ENCODE measurements around the gene CDKN2D. TPM values are rescaled to one million over a fixed set of nuclear protein-coding genes. Genes with fewer than 3 reads are reported as not detected.

Gene CDKN2D
- total RNA-seq, 1 donor from 2014 or later = 5.4 TPM

DNA sequence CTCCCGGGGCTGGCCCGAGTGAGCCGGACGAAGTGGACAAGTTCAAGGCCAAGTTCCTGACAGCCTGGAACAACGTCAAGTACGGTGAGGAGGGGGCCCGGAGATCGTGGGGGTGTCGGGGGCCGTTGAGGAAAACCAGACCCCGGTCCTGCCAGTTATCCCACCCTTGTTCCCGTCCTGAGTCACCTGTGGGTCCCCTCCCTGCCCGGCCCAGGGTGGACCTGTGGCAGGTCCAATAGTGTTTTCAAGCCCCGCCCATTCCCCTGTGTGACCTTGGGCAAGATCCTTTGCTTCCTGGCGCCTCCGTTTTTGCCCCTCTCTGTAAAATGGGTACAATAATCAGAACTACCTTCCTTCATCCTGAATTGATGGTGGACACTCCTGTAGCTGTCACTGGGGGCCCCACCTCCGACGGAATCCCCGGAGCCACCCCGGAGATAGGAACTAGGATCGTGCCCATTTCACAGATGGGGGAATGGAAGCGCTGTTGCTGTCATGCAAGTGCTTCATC lies 24.5 kb downstream of the CDKN2D start:
- H2AFZ ChIP-seq (ENCODE audit: low read depth, low read length) = peak overlapping the region; percentile 89
- no peak for DNase-seq (ENCODE audit: low read depth)
- Mint-ChIP-seq H3K27ac (ENCODE audit: unreplicated experiment) (peak overlapping the region; percentile 75), H3K36me3 (ENCODE audit: low read depth, unreplicated experiment) (peaks cover 5% of the 10 kb centered on the region), H3K4me1 (ENCODE audit: low read depth, unreplicated experiment) (no peaks in the 10 kb centered on the region), H3K9me3 (ENCODE audit: unreplicated experiment) (no peaks in the 10 kb centered on the region), H3K4me3 (ENCODE audit: unreplicated experiment) (peak overlapping the region; percentile 91), H3K27me3 (ENCODE audit: low read depth, unreplicated experiment) (peaks cover 2% of the 10 kb centered on the region)
- peak overlapping the region; percentile 61 for H3K27ac ChIP-seq (ENCODE audit: low read depth, low read length)
- peaks cover 18% of the 10 kb centered on the region for H4K20me1 ChIP-seq (ENCODE audit: insufficient read depth, low read length)
- peaks cover 32% of the 10 kb centered on the region for H3K79me2 ChIP-seq (ENCODE audit: insufficient read depth, low read length)
- H3K4me2 ChIP-seq (ENCODE audit: low read length) = peak overlapping the region; percentile 98
- TF ChIP-seq CTCF (IDR thresholded peaks at IDR 0.05; ENCODE audit: insufficient read depth, low read depth, low read length) (no peak), EZH2 (IDR thresholded peaks at IDR 0.05; ENCODE audit: insufficient read depth, low read length) (no peak)
- peak overlapping the region; percentile 95 for H3K9ac ChIP-seq (ENCODE audit: low read length)
- no peaks in the 10 kb centered on the region for H3K27me3 ChIP-seq (ENCODE audit: insufficient read depth, low read length)
- peak overlapping the region; percentile 88 for H3K4me3 ChIP-seq (ENCODE audit: insufficient read depth, low read depth, low read length)
- no peaks in the 10 kb centered on the region for H3K9me3 ChIP-seq (ENCODE audit: insufficient read depth, low read depth, low read length)
- H3K4me1 ChIP-seq (ENCODE audit: insufficient read depth, low read length) = peaks cover 6% of the 10 kb centered on the region
- H3K36me3 ChIP-seq (ENCODE audit: insufficient read depth, low read length) = no peaks in the 10 kb centered on the region
- FAIRE-seq = no peak

DNA sequence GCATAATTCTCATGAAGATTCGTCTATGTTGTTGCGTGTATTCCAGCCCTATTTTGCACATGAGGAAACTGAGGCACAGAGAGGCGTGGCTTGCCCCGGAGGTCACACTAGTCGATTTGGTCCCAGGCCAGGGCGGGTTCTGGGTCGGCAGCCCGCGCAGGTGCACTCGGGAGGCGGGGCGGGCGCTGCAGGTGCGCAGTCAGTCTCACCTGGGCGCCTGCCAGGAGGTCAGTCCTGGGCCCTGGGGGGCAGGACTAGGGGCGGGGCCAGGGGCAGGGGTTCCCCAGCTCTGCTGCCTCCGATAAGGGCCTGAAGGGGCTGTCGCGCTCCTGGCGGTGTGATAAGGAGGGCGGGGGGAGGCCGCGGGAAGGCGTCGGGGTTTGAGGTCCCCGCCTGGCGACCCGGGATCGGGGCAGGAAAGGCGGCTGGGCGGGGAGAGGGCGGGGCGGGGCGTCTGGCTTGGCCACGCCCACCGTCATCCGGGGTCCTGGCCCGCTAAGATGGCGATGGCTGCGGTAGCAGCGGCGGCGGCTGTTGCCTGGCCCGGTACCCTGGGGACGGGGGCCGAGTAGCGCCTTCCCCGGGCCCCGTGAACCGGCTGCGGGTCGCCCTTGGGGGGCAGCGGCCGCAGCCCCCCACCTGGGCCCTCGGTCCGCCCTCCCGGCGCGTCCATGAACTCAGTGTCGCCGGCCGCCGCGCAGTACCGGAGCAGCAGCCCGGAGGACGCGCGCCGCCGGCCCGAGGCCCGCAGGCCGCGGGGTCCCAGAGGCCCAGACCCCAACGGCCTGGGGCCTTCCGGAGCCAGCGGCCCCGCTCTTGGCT lies 25.1 kb downstream of the CDKN2D start, which contains the start of gene ATG4D:
Gene ATG4D, plus strand, starts transcription at position 485 of the 822 bp plus-strand sequence. Its CDS starts 187 bp downstream, at position 672.
- H3K36me3 ChIP-seq (ENCODE audit: insufficient read depth, low read length) = no peaks in the 10 kb centered on the region
- FAIRE-seq = no peak

More for the DNA sequence above, 25.1 kb downstream of the CDKN2D start, which contains the start of gene ATG4D:
- peak within 1 kb of the TSS; percentile 95 for H3K9ac ChIP-seq (ENCODE audit: low read length)
- peaks cover 16% of the 10 kb centered on the region for H4K20me1 ChIP-seq (ENCODE audit: insufficient read depth, low read length)
- H3K36me3 Mint-ChIP-seq (ENCODE audit: low read depth, unreplicated experiment) = peaks cover 2% of the 10 kb centered on the region
- H3K27me3 Mint-ChIP-seq (ENCODE audit: low read depth, unreplicated experiment) = peaks cover 7% of the 10 kb centered on the region
- H3K9me3 ChIP-seq (ENCODE audit: insufficient read depth, low read depth, low read length) = no peaks in the 10 kb centered on the region
- peak within 1 kb of the TSS; percentile 75 for H3K27ac Mint-ChIP-seq (ENCODE audit: unreplicated experiment)
- peaks cover 32% of the 10 kb centered on the region for H3K79me2 ChIP-seq (ENCODE audit: insufficient read depth, low read length)
- H3K9me3 Mint-ChIP-seq (ENCODE audit: unreplicated experiment) = no peaks in the 10 kb centered on the region
- DNase-seq (ENCODE audit: low read depth) = no peak
- H3K4me2 ChIP-seq (ENCODE audit: low read length) = peak within 1 kb of the TSS; percentile 98
- TF ChIP-seq EZH2 (IDR thresholded peaks at IDR 0.05; ENCODE audit: insufficient read depth, low read length) (no peak), CTCF (IDR thresholded peaks at IDR 0.05; ENCODE audit: insufficient read depth, low read depth, low read length) (no peak)
- peak within 1 kb of the TSS; percentile 61 for H3K27ac ChIP-seq (ENCODE audit: low read depth, low read length)
- peak within 1 kb of the TSS; percentile 91 for H3K4me3 Mint-ChIP-seq (ENCODE audit: unreplicated experiment)
- H3K4me3 ChIP-seq (ENCODE audit: insufficient read depth, low read depth, low read length) = peak within 1 kb of the TSS; percentile 88
- H2AFZ ChIP-seq (ENCODE audit: low read depth, low read length) = peak within 1 kb of the TSS; percentile 89
- peaks cover 6% of the 10 kb centered on the region for H3K4me1 ChIP-seq (ENCODE audit: insufficient read depth, low read length)
- H3K27me3 ChIP-seq (ENCODE audit: insufficient read depth, low read length) = no peaks in the 10 kb centered on the region
- H3K4me1 Mint-ChIP-seq (ENCODE audit: low read depth, unreplicated experiment) = no peaks in the 10 kb centered on the region
